Aorta (tissue), 5 donors: Measurements from ENCODE around the gene WDR45B. TPM values are rescaled to one million over a fixed set of nuclear protein-coding genes. Genes with fewer than 3 reads are reported as not detected.

Experiments used
- ATAC-seq: fragments of 200-7000 bp; cut with Tn5 transposase; one replicate; pipeline ENCODE4 v1.9.1; 2022; ENCODE audit warnings: moderate library complexity; ENCODE audit not compliant: low FRiP score
- DNase-seq, 2 donors: peaks; one replicate each; pipeline ENCODE4 v3.0.0-alpha.2; 2020
- H3K27ac ChIP-seq, 2 donors: one replicate each; pipeline ENCODE4 v1.5.1; 2013; ENCODE audit warnings: low read length in 2 of 2, mild to moderate bottlenecking in 2 of 2, moderate library complexity in 2 of 2, control low read depth in 1 of 2, inconsistent platforms in 1 of 2, low read depth in 1 of 2
- H3K27me3 ChIP-seq, 2 donors: one replicate each; pipeline ENCODE4 v1.6.1; 2013; ENCODE audit warnings: control low read depth in 1 of 2, low read length in 1 of 2, mild to moderate bottlenecking in 1 of 2, moderate library complexity in 1 of 2; ENCODE audit not compliant: insufficient read depth in 2 of 2, control insufficient read depth in 1 of 2
- H3K36me3 ChIP-seq, 2 donors: one replicate each; pipeline ENCODE4 v1.6.1; 2013; ENCODE audit warnings: control low read depth in 1 of 2, low read length in 1 of 2, mild to moderate bottlenecking in 1 of 2; ENCODE audit not compliant: insufficient read depth in 2 of 2, control insufficient read depth in 1 of 2
- H3K4me1 ChIP-seq, 2 donors: one replicate each; pipeline ENCODE4 v1.6.1; 2013; ENCODE audit warnings: low read length in 2 of 2, control low read depth in 1 of 2, mild to moderate bottlenecking in 1 of 2, moderate library complexity in 1 of 2; ENCODE audit not compliant: insufficient read depth in 2 of 2, control insufficient read depth in 1 of 2
- H3K4me3 ChIP-seq, 2 donors: one replicate each; pipeline ENCODE4 v1.5.1; 2013; ENCODE audit warnings: low read length in 2 of 2, control low read depth in 1 of 2, mild to moderate bottlenecking in 1 of 2
- H3K9me3 ChIP-seq: one replicate; pipeline ENCODE4 v1.6.1; 2013; ENCODE audit warnings: mild to moderate bottlenecking, low read length; ENCODE audit not compliant: control insufficient read depth
- WGBS, 2 donors: extraction: QIAGEN DNeasy Blood & Tissue Kit; methylation state at CpG; one replicate each; pipeline ENCODE4 v1.1.7; 2013; 5-methylcytosine and 5-hydroxymethylcytosine counted together
- intact Hi-C, 2 donors: fragments of 100-400 bp; cut with DNase I; formaldehyde crosslinking; loops; one replicate each; pipeline versions ENCODE4 v1.14.2 to v1.15.0; 2022
- polyA plus RNA-seq, 2 donors: library from polyadenylated mRNA; stranded (reverse); fragments of 200-250 nt; gene quantifications; one replicate each; pipeline ENCODE4 v1.2.3, GENCODE V29; 2013
- total RNA-seq, 2 donors: library from RNA; stranded (reverse); fragmentation: NEBNext Ultra II Directional; extraction: Animal tissue kit (Norgen Biotek cat#: 25700); gene quantifications; one replicate each; pipeline ENCODE4 v1.2.1, GENCODE V29; 2021
- donor health status: healthy with polysubstance abuse.
- donor health status: Bipolar disorder and iron deficiency.
- donor health status: DM: no; HTN: no; CAD: no.
- donor health status: DM: no; HTN: no; CAD: no.
- donor health status: DM: yes; HTN: yes; CAD: no.

The WDR45B gene
- total and polyA plus RNA-seq, 4 donors: 34.7 to 75.4 (median 57.4) TPM

DNA sequence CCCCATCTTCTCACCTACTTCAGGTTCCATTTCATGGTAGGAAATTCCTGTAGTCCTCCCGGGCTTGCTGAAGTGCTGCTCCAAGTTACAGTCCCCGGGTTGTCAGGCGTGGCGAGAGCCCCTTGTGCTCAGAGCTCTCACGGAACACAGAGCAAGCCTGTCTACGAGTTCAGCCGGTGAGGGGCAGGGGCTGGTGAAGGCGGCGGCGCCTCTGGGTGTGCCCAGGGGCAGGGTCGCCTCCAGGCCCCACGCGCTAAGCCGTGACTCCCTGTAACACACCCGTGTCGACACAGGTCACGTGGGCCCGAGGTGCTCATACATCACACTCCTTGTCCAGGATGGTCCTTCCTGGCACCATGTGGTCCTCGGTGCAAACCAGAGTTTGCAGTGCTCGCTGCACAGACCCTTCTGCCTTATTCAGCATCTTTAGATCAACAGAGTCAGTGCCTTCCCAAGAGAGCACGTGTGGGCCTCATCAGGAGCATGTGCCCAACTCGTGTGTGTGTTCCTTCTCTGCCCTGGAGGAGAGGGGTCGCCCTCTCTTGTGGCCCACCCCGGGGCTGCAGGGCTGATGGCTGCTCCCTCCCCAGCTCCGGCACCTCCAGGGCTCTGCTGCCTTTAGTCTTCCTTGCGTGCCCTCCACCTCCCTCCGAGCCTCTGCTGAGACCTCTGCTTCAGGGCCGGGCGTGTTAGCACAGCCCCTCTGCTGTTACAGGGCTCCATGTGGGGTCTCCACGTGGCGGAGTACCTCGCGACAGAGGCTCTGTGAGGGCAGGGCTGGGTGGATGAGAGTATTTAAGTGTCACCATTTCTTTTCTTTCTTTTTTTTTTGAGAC, 51.2 kb downstream of the WDR45B start:
- DNase-seq (no peak), ATAC-seq (no peak)
- Histone ChIP-seq H3K27ac (no peak overlapping the region), H3K36me3 (peaks cover 0 to 3% of the 10 kb centered on the region in 2 donors), H3K4me1 (no peaks in the 10 kb centered on the region), H3K27me3 (no peaks in the 10 kb centered on the region), H3K4me3 (no peak overlapping the region), H3K9me3 (no peaks in the 10 kb centered on the region)
- intact Hi-C loops: no loop called here
- 88 to 90% methylated on average over 33 of the region's 33 CpGs for WGBS, 2 donors

DNA sequence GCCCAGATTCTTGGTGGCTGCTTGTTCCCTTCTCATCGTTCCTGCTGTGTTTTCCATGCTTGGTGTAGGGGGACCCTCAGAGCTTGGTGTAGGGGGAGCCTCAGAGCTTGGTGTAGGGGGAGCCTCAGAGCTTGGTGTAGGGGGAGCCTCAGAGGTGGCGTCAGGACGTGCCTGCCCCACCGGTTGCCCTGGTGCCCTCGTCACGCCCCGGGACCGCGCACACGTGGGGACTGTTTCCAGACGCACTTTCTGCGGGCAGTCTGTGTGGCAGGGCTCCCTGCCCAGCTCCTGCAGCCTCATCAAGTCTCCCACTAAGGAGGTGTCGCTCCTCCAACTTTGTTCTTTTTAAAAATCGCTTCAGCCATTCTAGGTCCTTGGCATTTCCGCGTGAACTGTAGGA, 51.9 kb downstream of the WDR45B start:
- no peak for ATAC-seq
- H3K27me3 ChIP-seq: no peaks in the 10 kb centered on the region
- intact Hi-C loops: no loop called here
- H3K4me1 ChIP-seq: no peaks in the 10 kb centered on the region
- no peak for DNase-seq
- H3K9me3 ChIP-seq: no peaks in the 10 kb centered on the region
- 84 to 91% methylated on average over 16 of the region's 16 CpGs for WGBS, 2 donors
- no peak overlapping the region for H3K4me3 ChIP-seq
- H3K36me3 ChIP-seq: no peaks in the 10 kb centered on the region
- no peak overlapping the region for H3K27ac ChIP-seq

DNA sequence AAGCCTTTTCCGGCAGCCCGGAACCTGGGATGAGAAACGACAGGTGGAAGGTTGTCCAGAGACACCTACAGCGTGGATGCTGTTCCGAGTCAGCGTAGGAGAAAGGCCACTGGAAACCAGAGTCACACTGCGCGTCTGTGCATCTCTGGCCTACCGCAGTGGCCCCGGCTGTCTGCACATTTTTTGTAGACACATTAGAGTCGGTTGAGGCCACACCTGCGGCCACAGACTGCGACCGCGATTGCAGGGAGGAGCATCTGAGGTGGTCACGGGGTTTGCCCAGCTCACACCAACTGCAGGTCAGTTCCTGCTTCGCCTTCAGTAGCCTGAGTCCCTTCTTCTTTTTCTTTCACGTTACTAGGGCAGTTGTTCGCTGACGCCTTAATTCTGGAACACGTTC, 52.4 kb downstream of the WDR45B start:
- no peaks in the 10 kb centered on the region for H3K27me3 ChIP-seq
- 92 to 93% methylated on average over 21 of the region's 21 CpGs for WGBS, 2 donors
- DNase-seq: no peak

DNA sequence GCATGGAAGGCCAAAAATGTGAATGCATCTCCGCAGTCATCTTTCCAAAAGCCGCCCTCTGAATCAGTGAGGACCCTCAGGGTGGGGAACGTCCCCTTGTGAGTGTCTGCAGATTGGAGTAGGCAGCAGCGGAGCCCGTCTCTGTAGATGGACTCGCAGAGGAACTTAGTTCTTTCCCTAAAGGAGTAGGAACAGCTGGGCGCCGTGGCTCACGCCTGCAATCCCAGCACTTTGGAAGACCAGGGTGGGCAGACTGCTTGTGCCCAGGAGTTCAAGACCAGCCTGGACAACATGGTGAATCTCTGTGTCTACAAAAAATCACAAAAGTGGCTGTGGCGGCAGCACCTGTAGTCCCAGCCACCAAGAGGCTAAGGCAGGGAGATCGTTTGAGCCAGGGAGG, 53.7 kb downstream of the WDR45B start:
- no peak overlapping the region for H3K27ac ChIP-seq
- ATAC-seq: no peak
- no peaks in the 10 kb centered on the region for H3K9me3 ChIP-seq
- H3K4me3 ChIP-seq: no peak overlapping the region
- DNase-seq: no peak
- H3K36me3 ChIP-seq: no peaks in the 10 kb centered on the region
- no peaks in the 10 kb centered on the region for H3K27me3 ChIP-seq
- H3K4me1 ChIP-seq: no peaks in the 10 kb centered on the region
- 93 to 95% methylated on average over 11 of the region's 11 CpGs for WGBS, 2 donors
- intact Hi-C loops: loop anchor here in 1 of 2 donors (5.0 kb wide), 1 partner anchor 53 kb away; the partner anchor contains the start of gene WDR45B

More for the DNA sequence above, 52.4 kb downstream of the WDR45B start:
- intact Hi-C loops: no loop called here
- Histone ChIP-seq H3K36me3 (no peaks in the 10 kb centered on the region), H3K4me3 (no peak overlapping the region), H3K27ac (no peak overlapping the region), H3K4me1 (no peaks in the 10 kb centered on the region), H3K9me3 (no peaks in the 10 kb centered on the region)
- no peak for ATAC-seq

DNA sequence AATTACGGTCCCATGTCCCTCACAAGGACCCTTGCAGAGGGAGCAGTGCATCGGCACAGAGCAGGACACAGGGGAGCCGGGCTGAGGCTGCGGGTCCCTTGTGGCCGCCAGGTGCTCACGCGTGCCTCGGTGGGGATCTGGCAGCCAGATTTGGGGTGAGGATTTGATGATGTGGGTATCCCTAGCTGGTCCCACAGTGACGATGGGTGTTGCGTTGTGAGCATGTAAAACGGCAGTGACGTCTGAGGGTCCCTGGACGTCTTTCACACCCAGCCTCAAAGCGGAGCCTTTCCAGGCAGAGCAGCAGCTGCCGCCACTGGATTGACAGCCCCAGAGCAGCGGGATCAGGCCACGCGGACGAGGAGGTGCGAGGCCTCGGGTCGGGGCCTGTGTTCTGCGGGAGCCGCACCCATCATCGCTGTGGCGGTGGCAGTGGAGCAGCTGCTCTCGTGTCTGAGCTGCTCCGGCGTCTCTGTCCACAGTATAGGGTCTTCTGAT, 54.6 kb downstream of the WDR45B start:
- Histone ChIP-seq H3K9me3 (no peaks in the 10 kb centered on the region), H3K36me3 (no peaks in the 10 kb centered on the region), H3K27ac (peak overlapping the region; percentile 20 to 72), H3K4me1 (no peaks in the 10 kb centered on the region), H3K4me3 (peak overlapping the region; percentile 28 to 72), H3K27me3 (no peaks in the 10 kb centered on the region)
- DNase-seq (no peak), ATAC-seq (peak; percentile 27)
- WGBS, 2 donors: 35 to 37% methylated on average over 28 to 29 of the region's 29 CpGs
- intact Hi-C loops: loop anchor here in 1 of 2 donors (5.0 kb wide), 1 partner anchor 54 kb away; the partner anchor contains the start of gene WDR45B

DNA sequence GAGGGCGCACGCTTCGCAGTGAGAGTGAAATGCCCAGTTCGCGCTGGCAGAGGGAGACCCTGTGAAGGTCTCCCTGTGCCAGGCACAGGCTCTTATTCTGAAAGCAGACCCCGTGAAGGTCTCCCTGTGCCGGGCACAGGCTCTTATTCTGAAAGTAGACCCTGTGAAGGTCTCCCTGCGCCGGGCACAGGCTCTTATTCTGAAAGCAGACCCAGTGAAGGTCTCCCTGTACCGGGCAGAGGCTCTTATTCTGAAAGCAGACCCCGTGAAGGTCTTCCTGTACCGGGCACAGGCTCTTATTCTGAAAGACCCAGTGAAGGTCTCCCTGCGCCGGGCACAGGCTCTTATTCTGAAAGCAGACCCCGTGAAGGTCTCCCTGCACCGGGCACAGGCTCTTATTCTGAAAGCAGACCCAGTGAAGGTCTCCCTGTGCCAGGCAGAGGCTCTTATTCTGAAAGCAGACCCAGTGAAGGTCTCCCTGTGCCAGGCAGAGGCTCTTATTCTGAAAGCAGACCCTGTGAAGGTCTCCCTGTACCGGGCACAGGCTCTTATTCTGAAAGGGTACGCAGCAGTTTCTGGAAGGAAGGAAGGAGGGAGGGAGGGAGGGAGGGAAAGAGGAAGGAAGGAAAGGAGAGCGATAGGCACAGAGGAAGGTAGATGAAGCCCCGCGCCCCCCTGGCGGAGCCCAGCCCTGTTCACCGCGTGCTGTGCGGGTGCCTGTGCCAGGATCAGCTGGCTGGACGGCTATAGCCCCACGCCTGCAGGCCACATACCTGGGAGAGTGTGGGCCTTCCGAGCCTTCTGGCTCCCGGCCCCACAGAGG, 55.3 kb downstream of the WDR45B start:
- ATAC-seq (peak; percentile 59), DNase-seq (peak in 1 of 2 donors; percentile 82)
- Histone ChIP-seq H3K4me3 (peak overlapping the region; percentile 28 to 72), H3K27ac (peak overlapping the region; percentile 20 to 72), H3K9me3 (no peaks in the 10 kb centered on the region), H3K27me3 (no peaks in the 10 kb centered on the region), H3K36me3 (no peaks in the 10 kb centered on the region), H3K4me1 (no peaks in the 10 kb centered on the region)
- 2 to 3% methylated on average over 29 of the region's 29 CpGs for WGBS, 2 donors
- intact Hi-C loops: loop anchor here in 1 of 2 donors (5.0 kb wide), 1 partner anchor 54 kb away; the partner anchor contains the start of gene WDR45B

DNA sequence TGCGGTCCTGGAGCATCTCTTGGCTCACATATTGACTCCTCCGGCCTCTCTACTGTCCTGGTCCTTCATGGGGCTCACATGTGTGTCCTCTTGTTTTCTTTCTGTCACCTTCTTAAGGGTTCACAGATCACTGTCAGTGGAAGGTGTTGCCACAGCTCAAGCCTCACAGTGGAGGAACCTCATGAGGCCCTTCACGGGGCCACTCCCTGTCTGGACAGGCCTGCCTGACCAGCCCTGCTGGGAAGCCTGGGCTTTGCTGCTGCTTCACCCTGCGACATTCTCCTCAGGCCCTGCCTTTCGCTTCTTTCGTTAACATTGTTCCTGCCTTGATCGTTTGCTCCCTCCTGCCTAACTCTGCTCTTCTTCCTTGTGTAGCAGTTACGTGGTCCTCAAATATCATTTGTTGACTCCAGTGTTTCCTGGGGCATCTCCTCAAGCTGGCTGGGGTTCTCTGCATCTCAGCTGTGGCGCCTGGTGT, 55.9 kb downstream of the WDR45B start:
- intact Hi-C loops: loop anchor here in 1 of 2 donors (5.0 kb wide), 1 partner anchor 55 kb away; the partner anchor contains the start of gene WDR45B
- no peaks in the 10 kb centered on the region for H3K36me3 ChIP-seq
- H3K9me3 ChIP-seq: no peaks in the 10 kb centered on the region
- H3K27ac ChIP-seq: peak overlapping the region; percentile 12 to 65
- no peaks in the 10 kb centered on the region for H3K27me3 ChIP-seq
- DNase-seq (peak in 1 of 2 donors; percentile 55), ATAC-seq (peak; percentile 23)
- H3K4me1 ChIP-seq: no peaks in the 10 kb centered on the region
- no peak overlapping the region for H3K4me3 ChIP-seq
- 35% methylated on average over 9 of the region's 9 CpGs for WGBS, 2 donors

DNA sequence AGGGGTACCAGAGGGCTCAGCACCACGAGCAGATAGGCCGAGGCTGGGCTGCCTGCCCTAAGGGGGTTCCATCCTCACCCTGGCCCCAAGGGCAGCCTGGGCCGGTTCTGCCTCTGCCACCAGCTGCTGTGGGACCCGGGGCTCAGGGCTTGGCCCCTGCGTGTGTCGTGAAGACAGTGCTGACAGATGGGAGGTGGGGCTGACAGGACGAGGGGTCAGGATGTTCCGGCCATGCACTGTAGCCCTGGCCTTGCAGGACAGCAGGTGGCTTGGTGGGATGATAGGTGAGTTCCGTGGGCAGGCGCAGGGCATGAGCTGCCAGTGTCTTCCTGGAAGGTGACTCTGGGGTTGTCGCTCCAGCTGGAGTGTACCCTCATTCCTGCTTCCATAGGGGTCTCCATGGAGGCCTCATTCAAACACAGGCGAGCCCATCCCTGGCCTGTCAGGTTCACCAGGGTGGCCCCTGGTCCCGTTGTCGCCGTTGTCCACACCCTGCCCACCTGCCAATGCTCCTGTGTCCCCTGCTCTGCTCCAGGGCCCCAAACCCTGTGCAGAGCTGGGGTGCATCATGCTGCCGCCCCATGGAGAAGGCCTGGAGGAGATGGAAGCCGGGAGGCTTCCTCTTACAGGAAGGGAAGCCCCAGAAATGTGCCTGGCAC, 57.2 kb downstream of the WDR45B start:
- no peaks in the 10 kb centered on the region for H3K9me3 ChIP-seq
- H3K27me3 ChIP-seq: no peaks in the 10 kb centered on the region
- 43% methylated on average over 17 of the region's 17 CpGs for WGBS, 2 donors
- ATAC-seq (peak; percentile 11), DNase-seq (peak in 1 of 2 donors; percentile 74)
- no peaks in the 10 kb centered on the region for H3K4me1 ChIP-seq
- intact Hi-C loops: loop anchor here in 1 of 2 donors (5.0 kb wide), 1 partner anchor 56 kb away; the partner anchor contains the start of gene WDR45B
- H3K27ac ChIP-seq: peak overlapping the region in 1 of 2 donors; percentile 1
- H3K36me3 ChIP-seq: peaks cover 0 to 2% of the 10 kb centered on the region in 2 donors
- no peak overlapping the region for H3K4me3 ChIP-seq
